DMS153 treated with DMSO at 0.1 percent for 48 hours (cell line): ENCODE results near the gene KAT14.
"Not testable (repeated sequence)": the region's sequence is repeated elsewhere in the genome, so short reads cannot be mapped to it uniquely, and the experiment has no call there.

Source experiments
- DNase-seq: peaks from one replicate; lab custom pipeline; 2025; ENCODE audit not compliant: unreplicated experiment; lab: John Stamatoyannopoulos, UW

KAT14 gene

GRCh38 chr20:18213002-18213401, 75.3 kb downstream of the KAT14 start:
- no peak for DNase-seq

DNA sequence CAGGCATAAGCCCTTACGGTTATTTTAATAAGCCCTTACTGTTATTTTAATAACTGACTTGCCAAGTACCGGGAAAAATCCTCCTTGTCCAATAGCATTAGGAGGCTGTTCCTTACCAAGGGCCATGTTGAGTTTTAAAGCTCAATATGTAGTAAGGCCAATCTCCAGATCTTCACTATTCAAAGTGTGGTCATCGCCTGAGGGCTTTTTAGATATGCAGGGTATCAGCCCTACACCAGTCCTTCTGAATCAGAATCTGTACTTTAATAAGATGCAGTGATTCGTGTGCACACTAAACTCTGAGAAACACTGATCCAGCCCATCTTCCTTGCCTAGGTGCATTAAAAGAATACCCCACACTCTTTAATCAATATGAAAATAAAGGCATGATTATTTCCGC, 77.9 kb downstream of the KAT14 start:
- no peak for DNase-seq

- DNase-seq, result no peak
Observed at GRCh38 chr20:18218280-18218679, 80.6 kb downstream of the KAT14 start.

DNA sequence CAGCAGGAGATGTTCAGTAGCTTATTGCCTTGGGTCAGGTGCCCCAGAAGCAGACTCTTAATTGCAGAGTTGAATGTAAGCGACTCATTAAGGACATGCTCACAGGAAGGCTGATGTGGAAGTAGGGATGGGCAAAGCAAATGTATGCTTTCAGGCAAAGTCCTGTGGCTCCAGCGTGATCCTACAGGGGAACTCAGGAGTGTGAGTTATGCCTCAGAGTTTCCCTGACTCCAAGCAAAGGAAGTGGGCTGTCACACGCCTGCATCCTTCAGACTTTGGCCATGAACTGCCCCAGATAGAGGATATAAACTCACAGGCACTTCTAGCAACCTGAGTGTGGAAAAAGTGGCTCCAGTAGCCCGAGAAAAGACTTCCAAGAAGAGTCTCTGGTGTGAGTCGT, 85.7 kb downstream of the KAT14 start:
- DNase-seq, result no peak

GRCh38 chr20:18224968-18225568, 87.4 kb downstream of the KAT14 start:
- no peak for DNase-seq

DNA sequence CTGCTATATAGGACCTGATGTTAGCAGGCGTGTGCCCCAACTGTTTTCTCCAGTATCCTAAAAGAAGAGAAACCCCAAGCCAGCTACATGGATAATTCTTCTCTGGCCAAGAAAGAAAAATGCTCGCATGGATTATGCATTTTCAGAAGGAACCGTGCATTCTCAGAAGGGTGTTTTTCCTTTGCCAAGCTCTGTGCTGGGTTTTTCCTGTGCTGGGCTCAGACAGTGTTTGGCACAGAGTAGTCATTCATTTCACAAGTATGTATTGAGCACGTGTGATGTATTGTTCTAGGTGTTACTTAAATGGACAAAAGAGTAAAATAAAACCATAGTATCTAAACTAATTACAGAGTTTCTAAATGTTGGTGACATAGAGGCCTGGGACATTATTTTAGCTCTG, 88.0 kb downstream of the KAT14 start:
- no peak for DNase-seq

DNA sequence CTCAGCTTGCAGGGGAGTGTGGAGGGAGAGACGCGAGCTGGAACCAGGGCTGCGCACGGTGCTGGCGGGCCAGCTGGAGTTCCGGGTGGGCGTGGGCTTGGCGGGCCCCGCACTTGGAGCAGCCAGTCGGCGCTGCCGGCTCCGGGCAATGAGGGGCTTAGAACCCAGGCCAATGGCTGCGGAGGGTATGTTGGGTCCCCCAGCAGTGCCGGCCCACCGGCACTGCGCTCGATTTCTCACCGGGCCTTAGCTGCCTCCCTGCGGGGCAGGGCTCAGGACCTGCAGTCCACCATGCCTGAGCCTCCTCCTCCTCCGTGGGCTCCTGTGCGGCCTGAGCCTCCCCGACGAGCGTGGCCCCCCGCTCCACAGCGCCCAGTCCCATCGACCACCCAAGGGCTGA, 89.1 kb downstream of the KAT14 start:
- DNase-seq, result not testable (repeated sequence)

DNA sequence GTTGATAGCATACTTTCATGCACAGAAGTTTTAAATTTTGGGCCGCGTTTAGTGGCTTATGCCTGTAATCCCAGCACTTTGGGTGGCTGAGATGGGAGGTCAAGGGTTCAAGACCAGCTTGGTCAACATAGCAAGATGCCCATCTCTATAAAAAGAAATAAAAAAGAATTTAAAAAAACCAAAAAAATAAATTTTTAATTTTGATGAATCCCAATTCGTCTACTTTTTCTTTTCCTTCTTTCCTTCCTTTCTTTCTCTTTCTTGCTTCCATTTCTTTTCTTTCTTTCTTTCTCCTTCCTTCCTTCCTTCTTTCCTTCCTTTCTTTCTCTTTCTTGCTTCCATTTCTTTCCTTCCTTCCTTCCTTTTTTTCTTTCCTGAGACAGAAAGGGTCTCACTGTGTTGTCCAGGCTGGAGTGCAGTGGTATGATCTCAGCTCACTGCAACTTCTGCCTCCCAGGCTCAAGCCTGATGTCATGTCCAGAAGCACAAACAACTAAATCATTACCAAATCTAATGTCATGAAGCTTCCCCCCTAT, 95.8 kb downstream of the KAT14 start:
- no peak for DNase-seq
